ENCODE data around the gene PLEKHA5.
"Not testable (repeated sequence)": the region's sequence is repeated elsewhere in the genome, so short reads cannot be mapped to it uniquely, and the experiment has no call there.

Gene PLEKHA5

GRCh38 chr12:19168644-19169043 lies 39.1 kb downstream of the PLEKHA5 start:
- DNase-seq (ENCODE audit: low read depth in 3 of 3) = no peak

- DNase-seq (ENCODE audit: low read depth in 3 of 3) = no peak
These were observed 39.7 kb downstream of the PLEKHA5 start for GRCh38 chr12:19169222-19169621.

- not testable (repeated sequence) for DNase-seq (ENCODE audit: low read depth in 3 of 3)
These were observed 40.8 kb downstream of the PLEKHA5 start for GRCh38 chr12:19170286-19170685.

DNA sequence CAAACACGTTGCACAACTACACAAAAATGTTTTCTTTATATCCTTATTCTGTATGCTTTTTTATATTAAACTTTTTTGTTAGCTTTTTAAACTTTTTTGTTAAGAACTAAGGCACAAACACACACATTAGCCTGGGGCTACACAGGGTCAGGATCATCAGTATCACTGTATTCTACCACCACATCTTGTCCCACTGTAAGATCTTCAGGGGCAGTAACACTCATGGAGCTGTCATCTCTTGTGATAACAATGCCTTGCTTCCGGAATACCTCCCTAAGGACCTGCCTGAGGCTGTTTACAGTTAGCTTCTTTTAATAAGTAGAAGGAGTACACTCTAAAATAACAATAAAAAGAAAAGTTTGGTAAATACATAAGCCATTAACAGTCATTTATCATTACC lies 42.2 kb downstream of the PLEKHA5 start:
- DNase-seq (ENCODE audit: low read depth in 3 of 3) = no peak

- no peak for DNase-seq (ENCODE audit: low read depth in 3 of 3)
These were observed 48.2 kb downstream of the PLEKHA5 start for GRCh38 chr12:19177754-19178153.

GRCh38 chr12:19179986-19180385 lies 50.5 kb downstream of the PLEKHA5 start:
- DNase-seq (ENCODE audit: low read depth in 3 of 3) = no peak

DNA sequence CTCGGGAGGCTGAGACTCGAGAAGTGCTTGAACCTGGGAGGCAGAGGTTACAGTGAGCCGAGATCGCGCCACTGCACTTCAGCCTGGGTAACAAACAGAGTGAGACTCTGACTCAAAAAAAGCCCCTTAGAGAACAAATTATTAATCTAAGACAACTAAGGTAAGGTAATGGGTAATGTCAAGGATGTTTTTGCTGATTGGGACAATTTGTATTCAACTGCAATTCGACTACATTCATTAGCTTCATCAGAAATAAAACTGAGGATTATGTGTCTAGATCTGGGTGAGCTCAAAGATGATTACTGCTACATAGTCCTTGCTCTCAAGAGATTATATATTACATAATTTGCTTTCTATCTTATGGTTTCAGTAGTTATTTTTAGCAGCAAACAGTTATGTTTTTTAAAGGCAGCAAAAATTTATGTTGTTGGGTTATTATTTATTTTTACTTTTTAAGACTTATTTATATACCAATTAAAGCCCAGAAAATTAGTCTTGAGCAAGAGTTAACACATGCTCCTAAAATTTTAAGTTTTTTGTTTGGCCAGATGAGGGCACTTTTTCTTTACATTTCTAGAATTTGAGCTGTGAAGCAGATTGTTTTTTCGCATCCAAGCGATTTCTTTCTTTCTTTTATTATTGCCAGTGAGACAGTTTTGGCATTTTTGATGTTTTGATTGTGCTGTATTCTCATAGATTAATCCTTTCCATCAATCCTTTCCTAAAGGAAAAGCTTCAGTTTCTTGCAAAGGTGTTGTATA lies 52.3 kb downstream of the PLEKHA5 start:
- DNase-seq (ENCODE audit: low read depth in 3 of 3) = no peak

DNA sequence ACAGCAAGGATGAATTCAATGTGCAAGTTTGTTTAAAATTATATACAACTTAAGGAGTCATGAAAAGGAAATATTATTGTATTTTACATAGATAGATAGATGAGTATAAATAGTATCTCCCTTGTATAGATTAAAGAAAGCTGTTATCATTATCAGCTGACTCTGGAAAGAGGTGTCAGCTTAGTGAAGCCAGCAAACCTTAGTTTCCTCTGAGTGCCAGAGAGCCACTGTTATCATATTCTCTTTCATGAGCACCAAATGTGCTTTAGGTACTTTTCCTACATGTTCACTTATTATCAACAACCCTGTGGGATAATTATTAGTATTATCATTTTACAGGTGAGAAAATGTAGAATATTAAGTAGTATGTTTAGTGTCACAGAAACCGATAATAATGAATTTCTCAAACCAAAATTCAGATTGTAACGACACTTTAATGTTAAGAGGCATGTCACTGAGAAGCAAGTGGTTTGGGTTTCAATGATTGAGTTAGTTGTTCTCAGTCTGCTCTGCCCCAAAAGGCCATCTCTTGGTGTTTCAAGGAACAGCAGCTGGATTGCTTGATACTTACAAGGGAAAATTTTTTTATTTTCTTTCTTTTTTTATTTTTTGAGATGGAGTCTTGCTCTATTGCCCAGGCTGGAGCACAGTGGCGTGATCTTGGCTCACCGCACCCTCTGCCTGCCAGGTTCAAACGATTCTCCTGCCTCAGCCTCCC lies 53.7 kb downstream of the PLEKHA5 start:
- no peak for DNase-seq (ENCODE audit: low read depth in 3 of 3)

- no peak for DNase-seq (ENCODE audit: low read depth in 3 of 3)
These were observed 55.9 kb downstream of the PLEKHA5 start for GRCh38 chr12:19185262-19185929.

- no peak for DNase-seq (ENCODE audit: low read depth in 3 of 3)
These were observed 57.5 kb downstream of the PLEKHA5 start for GRCh38 chr12:19186722-19187661.

- DNase-seq (ENCODE audit: low read depth in 3 of 3) = no peak
These were observed 60.0 kb downstream of the PLEKHA5 start for GRCh38 chr12:19189522-19189921.

- DNase-seq (ENCODE audit: low read depth in 3 of 3) = no peak
These were observed 60.9 kb downstream of the PLEKHA5 start for GRCh38 chr12:19190292-19191031.

DNA sequence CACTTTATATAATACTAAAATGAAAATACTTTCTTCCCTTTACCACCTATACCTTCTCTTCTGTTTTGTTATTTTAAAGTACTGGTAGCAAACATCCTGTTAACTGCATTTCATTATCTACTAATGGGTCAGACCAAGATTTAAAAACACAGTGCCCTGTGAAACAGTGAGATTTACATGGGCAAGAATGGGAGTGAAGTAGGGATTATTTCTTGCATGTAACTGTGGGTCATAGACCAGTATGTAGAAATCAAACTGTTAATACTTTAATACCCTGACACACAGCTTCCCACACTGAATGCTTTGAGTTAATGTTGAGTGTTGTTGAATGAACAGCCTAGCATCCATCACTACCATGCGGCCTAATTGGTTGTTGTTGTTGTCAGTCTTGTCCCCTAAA lies 61.6 kb downstream of the PLEKHA5 start:
- DNase-seq (ENCODE audit: low read depth in 3 of 3) = no peak

DNA sequence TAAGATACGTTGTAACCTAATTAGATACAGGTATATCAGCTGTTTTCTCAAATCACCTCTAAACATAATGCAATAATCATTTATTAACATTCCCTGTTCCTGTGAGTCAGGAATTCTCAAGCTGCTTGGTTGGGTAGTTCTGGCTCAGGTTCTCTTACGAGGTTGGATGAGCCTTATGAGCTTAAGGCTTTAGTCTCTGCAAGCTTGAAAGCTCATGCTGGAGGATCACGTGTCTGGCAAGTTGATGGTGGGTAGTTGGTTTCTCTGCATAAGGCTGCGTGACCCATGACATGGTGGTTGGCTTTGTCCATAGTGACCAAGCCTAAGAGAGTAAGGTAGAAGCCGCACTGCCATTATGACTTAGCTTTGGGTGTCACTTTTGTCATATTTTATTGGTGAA lies 62.0 kb downstream of the PLEKHA5 start:
- DNase-seq (ENCODE audit: low read depth in 3 of 3) = no peak

GRCh38 chr12:19192710-19193109 lies 63.2 kb downstream of the PLEKHA5 start:
- no peak for DNase-seq (ENCODE audit: low read depth in 3 of 3)

DNA sequence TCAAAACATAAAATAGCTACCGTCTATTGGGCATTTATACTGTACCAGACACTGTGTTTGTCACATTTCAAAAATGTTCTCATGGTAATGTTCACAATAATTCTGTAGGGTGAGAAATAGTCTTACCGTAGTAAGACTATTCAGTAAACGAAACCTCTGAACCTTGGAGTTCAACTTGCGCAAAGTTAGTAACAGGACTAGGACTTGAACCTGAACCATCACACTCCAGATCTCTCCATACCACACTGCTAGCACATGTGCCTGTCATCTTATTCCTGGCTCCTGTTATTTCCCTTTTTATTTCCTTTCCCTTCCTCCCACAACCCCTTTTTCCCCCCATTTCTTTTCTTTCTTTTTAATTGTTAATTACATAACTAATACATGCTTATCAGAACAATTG lies 65.4 kb downstream of the PLEKHA5 start:
- no peak for DNase-seq (ENCODE audit: low read depth in 3 of 3)

DNA sequence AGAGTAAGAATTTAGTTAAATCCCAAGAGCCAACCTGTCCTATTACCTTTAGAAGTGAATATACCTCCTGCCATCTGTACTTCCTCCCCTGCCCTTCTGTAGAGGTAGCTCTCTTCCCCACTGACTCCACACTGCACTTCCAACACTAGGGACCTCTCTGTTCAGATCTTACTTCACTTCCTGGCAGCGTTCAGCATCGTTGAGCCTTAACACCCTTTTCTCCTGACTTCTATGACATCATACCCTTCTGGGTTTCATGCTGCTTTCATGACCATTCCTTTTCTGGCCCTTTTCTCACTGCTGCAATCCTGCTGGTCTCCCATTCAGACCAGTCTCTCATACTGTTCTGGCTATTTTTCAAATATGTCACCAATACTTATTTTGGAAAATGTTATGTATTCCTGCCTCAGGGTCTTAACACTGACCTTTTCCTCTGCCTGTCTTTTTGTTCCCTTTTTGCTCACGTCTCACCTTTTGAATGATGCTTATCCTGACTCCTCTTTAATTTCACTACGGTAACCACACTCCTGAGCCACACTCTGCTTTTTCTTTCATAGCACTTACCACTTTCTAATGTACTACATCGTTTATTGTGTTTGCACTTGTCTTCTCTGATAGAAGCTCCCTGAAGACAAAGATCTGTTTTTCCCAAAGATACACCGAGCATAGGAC lies 67.6 kb downstream of the PLEKHA5 start:
- no peak for DNase-seq (ENCODE audit: low read depth in 3 of 3)

DNA sequence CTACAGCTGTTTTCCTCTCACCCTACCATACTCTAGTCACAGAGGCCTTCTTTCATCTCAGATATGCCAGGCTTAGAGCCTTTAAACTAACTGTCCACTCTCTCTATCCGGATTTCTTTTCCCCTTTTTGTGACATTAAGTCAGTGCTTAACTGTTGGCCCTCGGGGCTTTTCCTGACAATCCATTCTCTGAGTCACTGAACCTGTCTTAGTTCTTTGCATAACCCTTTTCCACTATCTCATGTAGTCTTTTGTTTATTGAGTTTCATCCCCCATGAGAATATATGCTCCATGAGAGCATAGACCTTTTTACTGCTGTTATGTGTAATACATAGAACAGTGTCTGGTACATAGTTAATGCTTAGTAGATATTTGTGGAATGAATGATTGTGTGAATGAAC lies 68.7 kb downstream of the PLEKHA5 start:
- DNase-seq (ENCODE audit: low read depth in 3 of 3) = no peak

GRCh38 chr12:19199332-19199731 lies 69.8 kb downstream of the PLEKHA5 start:
- no peak for DNase-seq (ENCODE audit: low read depth in 3 of 3)

DNA sequence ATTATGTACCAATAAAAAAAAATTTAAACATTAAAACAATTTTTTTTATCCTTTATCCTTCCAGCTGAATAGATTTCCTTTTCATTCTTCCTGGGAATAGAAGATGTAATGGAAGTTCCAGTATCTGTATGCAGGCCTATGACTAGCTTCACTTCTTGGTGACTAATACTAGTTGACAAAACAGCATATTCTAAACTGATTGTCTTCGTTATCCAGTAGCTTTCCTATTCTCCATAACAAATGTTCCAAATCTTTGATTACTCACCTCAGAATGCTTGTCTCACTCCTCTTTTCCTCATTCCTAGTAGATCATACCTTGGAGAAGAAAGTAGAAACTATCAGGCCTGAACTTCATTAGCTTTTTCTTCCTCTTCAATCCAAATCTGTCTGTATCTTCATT lies 70.7 kb downstream of the PLEKHA5 start:
- no peak for DNase-seq (ENCODE audit: low read depth in 3 of 3)
